Stimulated activated CD4-positive, alpha-beta T cell treated with anti-CD3 and anti-CD28 coated beads, Interleukin-12 subunit alpha, Interleukin-12 subunit beta, amount 100 ng/mL, for 24 hours (primary cell): ENCODE results near the gene LSM7.
"Not testable (repeated sequence)": the region's sequence is repeated elsewhere in the genome, so short reads cannot be mapped to it uniquely, and the experiment has no call there.

ENCODE experiments used
- DNase-seq, 2 experiments: peaks; one replicate each; pipeline ENCODE4 v3.0.0-alpha.2; 2020; ENCODE audit warnings: low read depth in 2 of 2

LSM7 gene

DNA sequence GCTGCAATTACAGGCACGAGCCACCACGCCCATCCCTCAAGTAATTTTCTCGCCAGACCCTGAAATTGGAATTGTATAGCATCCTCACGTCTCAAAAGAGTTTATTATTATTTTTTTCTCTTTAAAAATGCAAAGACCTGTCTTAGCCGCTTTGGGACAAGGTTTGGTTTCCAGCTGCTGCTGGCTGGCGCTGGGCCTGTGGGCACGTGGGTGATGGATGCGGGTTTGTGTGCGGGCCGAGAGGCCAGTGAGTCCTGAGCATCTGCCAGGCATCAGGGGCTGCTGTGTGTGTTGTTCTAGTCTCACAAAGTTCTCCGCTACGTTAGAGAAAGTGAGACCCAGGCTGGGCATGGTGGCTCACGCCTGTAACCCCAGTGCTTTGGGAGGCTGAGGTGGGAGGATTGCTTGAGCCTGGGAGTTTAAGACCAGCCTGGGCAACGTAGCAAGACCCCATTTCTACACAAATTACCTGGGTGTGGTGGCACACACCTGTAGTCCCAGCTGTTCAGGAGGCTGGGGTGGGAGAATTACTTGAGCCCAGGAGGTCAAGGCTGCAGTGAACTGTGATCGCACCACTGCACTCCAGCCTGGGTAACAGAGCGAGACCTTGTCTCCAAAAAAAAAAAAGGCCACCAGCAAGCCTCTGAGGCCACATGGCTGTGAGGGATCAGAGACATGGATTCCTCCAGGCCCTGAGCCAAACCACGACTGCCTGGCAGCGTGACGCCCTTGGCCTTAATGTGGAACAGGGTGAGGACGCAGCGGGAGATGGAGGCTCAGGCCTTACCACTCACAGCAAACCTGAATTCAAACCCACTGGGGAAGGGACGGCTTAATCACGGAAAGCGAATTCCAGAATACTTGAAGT lies 27.0 kb upstream of the LSM7 start:
- DNase-seq = no peak

DNA sequence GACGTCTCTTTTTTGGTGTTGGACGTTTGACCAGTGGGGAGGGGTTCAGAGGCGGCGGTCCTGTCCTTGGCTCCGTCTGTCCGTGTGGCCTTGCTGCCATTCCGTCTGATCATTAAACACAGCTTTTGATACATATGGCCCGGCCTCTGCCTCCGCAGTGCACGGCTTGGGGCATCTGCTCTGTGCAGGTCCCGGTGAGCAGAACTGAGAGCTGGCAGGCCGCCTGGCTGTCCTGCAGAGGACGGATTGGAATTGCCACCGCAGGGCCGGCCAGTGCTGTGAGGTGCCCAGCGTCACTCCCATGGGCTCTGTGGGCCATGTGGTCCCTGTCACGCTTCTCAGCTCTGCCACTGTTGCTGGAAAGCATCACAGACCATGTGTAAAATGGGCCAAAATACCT lies 26.3 kb upstream of the LSM7 start:
- no peak for DNase-seq

DNA sequence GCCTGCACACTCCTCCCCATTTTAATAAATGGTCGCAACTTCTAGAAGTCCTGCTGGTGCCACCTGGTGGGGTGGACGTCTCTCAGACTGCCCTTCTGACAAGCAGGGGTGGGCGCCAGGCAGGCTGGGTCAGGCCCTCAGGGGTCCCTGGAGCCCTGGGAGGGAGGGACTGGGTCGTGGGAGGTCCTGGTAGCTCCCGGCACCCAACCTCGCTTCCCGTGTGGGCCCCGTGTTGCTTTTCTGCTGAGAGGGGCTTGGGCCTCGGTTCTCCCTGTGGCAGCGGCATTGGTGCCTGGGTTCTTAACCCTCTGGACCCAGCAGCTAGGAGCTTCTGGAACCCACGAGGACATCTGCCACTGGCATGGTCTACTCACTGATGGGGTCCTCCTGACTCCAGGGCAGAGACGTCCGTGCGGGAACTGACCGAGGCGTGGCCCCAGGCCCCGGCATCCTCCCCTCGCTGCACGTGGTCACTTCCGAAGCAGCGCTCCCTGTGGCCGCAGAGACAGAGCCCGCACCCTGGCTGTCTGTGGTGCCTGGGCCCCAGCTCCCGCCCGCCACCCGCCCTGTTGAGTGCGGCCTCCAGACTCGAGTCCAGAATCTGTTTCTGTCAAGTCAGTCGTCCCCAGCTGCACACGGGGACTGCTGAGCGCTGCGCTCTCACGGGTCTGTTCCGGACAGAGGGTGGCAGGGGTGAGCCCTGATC lies 25.7 kb upstream of the LSM7 start:
- no peak for DNase-seq

DNA sequence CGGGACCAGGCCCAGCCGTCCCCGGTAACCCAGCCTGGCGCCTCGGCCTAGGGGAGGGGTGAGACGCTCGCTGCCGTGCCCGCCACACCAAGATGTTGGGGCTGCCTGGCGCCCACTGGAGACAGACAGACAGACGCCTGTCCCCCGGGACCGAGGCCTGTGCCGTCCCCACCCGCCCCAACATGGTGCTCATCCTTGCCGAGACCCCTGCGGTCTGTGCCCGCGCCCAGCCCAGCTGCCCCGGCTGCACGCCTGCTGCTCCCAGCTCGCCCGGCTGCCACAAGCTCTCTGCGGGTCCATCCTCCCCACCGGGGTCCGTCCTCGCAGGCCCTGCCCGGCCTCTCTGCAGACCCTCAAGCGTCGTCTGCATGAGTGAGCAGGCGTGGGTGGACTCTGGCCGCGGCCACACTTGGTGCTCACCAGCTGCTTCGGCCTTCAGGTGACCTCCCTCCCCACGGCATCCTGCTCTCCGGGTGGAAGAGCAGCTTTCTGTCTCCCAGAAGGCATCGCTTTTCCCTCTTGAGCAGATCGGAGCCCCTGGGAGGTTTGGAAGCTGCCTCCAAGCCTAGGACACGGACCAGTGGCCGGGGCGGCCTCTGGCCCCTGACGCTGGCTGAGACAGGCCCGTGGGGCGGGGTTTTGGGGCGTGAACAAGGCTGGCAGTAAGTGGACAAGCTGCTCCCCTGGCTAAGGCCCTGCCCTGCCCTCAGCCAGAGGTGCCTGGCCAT lies 24.9 kb upstream of the LSM7 start:
- DNase-seq = no peak

DNA sequence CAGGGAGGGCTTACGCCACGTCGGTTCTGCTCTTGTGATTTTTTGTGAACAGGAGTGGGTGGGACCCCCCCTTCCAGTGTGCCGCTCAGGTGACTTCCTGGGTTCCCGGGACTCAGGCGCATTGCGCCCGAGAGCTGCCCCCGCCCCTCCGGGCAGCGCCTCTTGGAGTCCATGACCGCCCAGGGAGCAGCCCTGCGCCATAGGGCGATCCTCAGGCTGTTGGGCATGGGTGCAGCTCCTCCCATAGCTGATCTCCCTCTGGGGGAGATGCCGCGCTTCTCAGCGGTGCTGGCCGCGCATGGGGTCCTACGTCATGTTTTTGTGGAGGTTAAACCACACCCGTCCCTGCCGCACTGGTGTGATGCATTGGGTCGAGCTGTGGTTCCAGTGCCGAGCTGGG lies 23.7 kb upstream of the LSM7 start:
- DNase-seq = no peak

DNA sequence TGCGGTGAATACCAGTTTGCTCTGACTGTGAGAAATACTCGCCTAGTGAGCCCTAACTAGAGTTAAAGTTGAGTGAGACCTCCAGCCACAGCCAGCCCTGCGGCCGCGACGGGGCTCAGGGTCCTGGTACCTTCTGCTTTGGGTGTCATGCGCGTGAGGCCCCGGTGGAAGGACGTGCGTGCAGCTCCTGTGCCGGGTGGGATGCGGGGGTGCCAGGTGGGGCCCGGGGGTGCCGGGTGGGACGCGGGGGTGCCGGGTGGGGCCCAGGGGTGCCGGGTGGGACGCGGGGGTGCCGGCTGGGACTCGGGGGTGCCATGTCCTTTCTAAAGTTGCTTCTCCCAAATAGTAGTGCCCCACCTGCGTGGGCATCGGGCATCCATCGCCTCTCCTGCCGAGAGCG lies 23.2 kb upstream of the LSM7 start:
- no peak for DNase-seq

DNA sequence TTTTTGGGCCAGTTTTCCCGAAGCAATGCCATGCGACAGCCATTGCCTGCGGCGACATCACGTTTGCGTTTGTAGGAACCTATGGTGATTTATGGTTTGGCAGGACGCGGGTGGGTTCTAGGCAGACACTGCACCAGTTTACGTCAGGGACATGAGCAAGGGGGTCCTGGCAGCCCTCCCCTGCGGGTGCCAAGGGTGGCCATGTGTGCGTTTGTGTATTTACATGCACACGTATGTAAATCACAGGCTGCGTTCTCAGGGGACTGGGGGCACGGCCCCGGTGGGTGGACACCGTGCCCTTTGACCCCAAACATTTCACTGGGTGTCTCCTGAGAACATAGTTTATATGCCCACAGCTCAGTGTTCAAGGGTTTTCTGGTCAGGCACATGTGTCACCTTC lies 22.3 kb upstream of the LSM7 start:
- DNase-seq = no peak

DNA sequence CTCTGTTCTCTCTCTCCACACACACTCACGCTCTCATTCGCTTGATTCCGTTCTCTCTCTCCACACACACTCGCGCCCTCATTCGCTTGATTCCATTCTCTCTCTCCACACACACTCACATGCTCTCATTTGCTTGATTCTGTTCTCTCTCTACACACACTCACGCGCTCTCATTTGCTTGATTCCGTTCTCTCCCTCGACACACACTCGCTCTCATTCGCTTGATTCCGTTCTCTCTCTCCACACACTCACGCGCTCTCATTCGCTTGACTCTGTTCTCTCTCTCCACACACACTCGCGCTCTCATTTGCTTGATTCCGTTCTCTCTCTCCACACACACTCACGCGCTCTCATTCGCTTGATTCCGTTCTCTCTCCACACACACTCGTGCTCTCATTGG lies 21.4 kb upstream of the LSM7 start:
- DNase-seq = not testable (repeated sequence)

DNA sequence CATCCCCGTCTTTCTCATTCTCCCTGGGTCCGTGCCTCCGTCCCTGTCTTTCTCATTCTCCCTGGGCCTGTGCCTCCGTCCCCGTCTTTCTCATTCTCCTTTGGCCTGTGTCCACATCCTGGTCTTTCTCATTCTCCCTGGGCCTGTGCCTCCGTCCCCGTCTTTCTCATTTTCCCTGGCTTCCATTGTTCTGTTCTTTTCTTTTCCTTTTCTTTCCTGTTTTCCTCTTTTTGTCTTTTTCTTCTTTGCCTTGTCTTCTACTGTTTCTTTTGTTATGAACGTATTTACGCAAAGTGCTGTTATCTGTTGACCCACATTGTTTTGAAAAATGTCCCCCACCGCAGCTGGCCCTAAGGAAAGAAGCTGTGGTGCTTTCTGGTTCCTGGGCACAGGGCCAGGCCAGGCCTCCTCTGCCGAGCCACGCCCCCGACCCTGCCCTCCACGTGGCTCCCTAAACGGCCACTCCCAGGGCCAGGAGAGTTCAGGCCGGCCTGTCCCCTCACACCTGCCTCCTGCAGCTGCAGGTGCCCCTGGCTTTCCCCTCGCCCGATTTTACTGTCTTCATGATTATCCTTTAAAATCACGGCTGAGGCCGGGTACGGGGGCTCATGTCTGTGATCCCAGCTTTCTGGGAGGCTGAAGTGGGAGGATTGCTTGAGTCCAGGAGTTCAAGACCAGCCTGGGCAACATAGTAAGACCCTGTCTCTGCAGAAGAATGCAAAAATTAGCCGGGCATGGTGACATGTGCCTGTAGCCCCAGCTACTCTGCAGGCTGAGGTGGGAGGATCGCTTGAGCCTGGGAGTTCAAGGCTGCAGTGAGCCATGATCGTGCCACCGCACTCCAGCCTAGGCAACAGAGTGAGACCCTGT lies 17.6 kb upstream of the LSM7 start:
- DNase-seq = no peak

DNA sequence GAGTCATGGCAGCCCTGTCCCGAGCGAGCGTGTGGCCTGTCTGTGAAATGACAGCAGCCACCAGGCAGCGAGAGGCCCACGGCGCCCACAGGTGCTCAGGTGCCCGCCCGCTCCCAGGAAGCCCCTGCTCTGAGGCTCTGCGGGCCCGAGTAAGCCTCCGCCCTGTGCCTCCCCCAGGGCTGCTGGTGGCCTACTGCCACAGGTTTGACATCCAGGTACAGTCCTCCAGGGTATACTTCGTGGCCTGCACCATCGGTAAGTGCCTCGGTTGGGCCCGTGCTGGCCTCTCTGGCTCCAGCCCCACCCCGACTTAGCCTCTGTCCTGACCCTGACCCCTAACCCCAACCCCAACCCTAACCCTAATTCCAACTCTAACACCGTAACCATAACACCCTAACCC lies 16.7 kb upstream of the LSM7 start:
- no peak for DNase-seq

DNA sequence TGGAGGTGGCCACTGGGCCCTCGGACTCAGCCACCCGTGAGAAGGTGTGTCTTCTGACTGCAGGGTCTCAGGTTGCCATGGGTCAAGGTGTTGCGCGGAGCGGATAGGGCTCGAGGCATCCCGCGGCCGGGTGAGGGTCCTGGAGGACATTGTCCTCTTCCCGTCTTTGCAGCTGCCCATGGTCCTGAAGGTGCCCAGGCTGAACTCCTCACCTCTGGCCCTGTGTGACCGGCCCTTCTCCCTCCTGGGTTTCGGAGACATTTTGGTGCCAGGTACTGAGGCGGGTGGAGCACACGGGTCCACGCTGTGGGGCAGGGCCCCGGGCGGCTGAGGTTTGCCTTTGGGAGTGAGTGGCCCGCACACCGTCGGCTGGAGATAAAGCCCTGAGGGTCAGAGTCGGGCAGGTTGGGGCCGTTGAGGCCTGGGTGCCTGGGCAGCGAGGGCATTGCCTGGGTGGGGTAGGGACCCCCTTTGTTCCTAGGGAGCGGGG lies 16.0 kb upstream of the LSM7 start:
- no peak for DNase-seq

DNA sequence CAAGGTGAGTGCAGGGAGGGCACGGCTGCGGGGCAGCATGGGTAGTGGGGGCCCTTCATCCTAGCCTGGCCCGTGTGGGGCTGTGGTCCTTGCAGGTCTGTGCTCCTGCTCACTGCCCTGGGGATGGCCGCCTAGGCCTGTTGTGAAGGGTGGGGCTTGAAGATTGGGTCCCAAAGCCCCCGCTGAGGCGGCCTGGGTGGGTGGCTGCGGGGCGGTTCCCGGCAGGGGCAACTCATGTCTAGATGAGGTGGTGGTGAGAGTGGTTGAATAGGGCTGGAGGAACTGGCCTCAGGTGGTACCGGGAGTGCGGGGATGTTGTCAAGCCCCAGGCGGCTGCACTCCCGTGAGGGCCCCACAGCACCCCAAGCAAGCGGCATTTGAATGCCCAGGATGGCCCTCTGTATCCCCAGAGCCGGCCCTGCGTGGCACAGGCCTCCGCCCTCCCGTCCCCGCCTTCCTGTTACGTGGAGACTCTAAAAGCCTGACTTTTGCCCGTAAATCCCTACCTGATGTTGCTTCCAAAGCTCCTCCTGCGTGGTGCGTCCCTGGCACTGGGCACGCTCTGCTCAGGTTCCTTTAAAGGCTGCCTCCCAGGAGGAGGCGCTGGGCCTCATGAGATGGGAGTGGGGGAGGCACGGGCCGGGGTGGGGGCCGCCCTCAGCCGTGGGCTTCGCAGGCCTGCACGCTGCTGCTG lies 15.1 kb upstream of the LSM7 start:
- no peak for DNase-seq

DNA sequence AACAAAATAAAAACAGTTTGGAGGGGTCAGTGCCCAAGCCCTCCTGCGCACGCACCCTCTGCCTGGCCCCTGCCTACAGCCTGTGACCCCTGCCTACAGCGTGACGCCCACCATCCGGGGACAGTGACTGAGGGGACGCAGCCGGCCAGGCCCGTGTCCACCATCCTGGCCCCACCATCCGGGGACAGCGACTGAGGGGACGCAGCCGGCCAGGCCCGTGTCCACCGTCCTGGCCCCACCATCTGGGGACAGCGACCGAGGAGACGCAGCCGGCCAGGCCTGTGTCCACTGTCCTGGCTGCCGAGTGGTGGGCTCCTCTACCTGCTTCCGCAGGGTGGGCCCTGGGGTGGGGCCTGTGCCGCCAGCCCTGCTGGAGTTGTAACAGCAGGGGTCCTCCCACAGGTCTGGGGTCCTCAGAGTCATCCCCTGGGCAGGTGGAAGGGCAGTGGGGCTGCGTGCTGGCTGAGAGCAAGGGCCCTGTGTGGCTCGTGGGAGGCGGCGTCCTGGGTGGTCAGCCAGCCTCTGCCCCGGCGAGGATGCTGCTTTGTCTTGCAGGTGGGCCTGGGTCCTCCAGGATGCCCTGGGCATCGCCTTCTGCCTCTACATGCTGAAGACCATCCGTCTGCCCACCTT lies 14.4 kb upstream of the LSM7 start:
- DNase-seq = no peak

DNA sequence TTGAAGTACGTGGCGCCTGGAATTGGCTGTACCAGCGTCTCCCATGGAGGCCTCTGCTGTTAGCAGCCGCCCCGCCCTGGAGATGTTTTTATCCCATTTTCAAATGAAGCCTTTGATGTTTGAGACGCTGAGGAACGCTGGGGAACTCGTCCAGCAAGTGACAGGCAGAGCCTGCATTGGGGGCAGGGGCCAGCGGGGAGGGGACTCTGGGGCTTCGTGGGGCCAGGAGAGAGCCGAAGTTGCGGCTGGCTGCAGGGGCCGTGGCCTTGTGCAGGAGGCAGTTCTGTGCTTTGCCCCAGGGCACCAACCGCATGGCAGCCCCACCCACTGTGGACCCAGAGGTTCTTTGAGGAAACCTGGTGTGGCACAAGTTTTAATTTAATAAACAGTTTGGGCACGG lies 13.6 kb upstream of the LSM7 start:
- DNase-seq = no peak

DNA sequence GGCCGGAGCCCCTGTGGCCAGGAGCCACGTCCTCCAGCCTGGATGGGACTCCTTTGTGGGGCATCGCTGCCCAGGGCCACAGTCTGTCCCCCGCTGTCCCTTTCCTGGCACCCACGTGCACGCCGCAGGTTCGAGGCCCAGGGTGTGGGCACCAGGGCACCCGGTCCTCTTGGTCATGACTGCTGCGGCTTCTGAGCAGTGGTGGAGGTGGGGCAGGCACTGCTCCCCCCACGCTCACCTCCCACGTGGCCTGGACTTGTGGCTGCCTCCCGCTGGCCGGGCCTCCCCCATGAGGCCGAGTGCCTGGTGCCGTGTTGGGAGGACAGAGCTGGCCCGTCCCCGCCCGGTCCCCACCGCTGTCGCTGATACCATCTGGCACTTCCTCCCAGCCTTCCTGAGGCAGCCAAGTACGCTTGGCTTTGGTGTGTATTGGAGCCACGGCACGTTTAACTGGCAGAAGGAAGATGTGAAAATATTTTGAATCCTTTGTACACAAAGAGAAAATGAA lies 12.9 kb upstream of the LSM7 start:
- DNase-seq = no peak

DNA sequence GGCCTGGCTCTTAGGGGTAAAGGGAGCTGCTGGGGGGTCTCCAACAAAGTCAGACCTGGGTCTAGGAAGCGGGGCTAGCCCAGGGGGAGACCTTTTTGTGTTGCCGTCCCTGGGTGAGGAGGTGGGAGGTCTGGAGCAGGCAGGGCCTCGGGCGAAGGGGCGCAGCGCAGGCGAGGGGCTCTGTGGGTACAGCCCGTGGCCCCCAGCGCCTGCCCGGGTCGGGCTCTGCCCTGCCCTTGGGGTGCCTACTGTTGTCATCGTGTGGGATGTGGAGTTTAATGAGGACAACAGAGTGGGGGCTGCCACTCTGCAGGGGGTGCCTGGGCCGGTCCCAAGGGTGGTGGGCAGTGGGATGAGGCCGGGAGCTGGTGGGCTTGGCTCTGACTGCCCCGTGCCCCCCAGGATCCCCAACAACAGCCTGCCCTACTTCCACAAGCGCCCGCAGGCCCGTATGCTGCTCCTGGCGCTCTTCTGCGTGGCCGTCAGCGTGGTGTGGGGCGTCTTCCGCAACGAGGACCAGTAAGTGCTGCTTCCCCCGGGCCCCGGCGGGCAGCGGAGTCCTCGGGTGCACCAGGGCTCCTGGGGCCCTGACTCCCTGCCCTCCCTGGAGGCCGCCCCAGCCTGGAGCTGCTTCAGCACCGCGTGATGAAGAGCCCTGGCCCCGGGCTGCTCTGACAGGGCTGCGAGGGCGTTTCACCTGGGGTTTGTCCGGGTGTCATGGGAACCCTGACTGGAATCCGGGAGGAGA lies 12.3 kb upstream of the LSM7 start:
- no peak for DNase-seq

DNA sequence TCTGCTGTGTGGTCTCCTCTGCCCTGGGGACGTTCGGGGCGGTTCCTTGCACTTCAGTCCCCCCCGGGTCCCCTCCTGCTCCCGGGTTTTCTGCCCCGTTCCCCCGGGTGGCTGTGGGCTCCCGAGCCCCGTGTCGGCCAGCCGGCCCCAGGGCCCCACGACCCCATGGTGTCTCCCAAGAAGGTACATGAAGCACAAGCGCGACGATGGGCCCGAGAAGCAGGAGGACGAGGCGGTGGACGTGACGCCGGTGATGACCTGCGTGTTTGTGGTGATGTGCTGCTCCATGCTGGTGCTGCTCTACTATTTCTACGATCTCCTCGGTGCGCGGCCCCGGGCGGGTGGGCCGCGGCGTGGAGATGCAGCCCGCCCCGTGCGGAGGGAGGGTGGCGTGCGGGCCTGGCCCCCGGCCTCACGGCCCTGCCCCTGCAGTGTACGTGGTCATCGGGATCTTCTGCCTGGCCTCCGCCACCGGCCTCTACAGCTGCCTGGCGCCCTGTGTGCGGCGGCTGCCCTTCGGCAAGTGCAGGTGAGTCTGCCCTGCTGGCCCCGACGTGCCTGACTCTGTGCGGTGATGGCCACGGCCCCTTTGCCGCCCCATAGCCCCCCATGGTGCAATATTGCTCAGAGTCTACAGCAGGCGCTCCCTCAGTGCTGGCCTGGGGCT lies 11.4 kb upstream of the LSM7 start:
- DNase-seq = no peak

DNA sequence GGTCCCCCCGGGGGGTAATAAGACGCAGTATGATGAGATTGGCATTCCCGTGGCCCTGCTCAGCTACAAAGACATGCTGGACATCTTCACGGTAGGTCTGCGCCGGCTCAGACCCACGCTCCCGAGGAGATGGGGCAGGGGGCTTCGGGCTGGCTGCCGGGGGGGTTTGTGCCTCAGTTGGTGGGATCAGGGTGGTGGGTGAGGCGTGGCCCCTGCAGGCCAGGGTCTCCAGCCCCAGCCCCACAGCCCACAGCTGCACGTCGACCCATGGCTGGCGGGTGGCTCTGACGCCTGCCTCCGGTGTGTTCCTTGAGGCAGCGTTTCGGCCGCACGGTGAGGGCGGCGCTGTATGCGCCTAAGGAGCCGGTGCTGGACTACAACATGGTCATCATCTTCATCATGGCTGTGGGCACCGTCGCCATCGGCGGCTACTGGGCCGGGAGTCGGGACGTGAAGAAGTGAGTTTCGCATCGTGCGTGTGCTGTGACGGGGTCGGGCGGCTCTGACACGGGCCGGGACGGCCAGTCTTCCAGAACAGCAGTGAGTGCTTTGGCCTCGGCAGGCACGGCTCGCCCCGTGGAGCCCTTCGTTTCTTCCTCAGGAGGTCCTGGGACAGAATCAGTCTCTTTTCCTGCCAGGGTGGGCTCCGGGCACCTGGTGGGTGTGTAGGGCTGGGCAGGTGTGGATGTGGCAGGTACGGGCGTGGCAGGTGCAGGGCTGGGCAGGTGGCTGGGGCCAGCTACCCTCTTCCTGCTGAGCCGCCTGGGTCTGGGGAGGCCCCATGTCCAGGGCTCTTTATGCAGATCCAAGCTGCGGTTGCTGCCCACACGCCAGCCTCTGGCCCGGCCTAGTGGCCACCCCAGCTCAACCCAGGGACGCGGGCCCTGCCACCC lies 10.6 kb upstream of the LSM7 start:
- no peak for DNase-seq
